Smooth muscle cell of the umbilical artery (primary cell): ENCODE results near the gene HOXA11. TPM values are rescaled to one million over a fixed set of nuclear protein-coding genes. Genes with fewer than 3 reads are reported as not detected.

Experiments used
- total RNA-seq: library from RNA; depleted of rRNA; stranded (reverse); fragments of >200 nt; gene quantifications from 2 replicates; pipeline ENCODE4 v1.2.3, GENCODE V29; 2014

The HOXA11 gene
- 13.2 and 13.4 TPM in 2 replicates for total RNA-seq

DNA sequence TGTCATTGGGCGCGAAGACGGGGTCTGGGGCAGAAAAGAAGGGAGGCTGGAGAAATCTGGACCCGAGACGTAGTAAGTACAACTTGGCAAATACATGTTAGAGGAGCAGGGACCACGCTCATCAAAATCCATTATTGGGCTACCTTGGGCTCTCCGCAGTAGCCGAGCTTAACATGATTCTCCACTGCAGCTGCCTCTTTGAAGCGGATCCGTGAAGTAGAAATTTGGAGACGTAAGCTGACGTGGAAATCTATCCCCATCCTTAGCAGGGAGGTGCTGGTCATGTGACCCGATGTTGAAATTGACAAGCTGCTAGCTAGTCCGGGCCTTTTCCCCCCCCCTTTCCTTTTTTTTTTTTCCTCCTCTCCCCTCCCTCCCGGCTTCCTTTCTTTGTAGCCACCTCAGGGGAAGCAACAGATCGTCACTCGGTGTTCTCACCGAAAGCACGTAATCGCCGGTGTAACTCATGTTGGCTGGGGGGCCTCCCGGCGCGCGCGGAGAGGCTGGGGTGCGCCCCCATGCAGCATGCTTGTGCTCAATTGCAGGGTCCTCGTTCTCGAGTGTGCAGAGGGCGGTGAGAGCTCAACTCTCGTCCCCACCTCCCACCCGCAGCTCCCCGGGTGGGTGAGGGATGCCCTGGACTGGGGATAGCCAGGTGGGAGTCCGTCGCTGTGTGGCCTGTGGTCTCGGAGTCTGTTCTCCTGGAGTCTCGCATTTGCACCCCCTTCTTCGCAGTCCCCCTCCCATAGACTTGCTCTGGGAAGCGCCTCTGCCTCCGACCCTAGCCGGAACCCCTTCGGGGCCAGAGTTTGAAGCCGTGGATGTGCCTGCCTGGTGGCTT is at the start of gene HOXA11:
TSS of gene HOXA11 (minus strand) at position 220 of the 841 bp plus-strand sequence. CDS start at position 132, 88 bp downstream.

DNA sequence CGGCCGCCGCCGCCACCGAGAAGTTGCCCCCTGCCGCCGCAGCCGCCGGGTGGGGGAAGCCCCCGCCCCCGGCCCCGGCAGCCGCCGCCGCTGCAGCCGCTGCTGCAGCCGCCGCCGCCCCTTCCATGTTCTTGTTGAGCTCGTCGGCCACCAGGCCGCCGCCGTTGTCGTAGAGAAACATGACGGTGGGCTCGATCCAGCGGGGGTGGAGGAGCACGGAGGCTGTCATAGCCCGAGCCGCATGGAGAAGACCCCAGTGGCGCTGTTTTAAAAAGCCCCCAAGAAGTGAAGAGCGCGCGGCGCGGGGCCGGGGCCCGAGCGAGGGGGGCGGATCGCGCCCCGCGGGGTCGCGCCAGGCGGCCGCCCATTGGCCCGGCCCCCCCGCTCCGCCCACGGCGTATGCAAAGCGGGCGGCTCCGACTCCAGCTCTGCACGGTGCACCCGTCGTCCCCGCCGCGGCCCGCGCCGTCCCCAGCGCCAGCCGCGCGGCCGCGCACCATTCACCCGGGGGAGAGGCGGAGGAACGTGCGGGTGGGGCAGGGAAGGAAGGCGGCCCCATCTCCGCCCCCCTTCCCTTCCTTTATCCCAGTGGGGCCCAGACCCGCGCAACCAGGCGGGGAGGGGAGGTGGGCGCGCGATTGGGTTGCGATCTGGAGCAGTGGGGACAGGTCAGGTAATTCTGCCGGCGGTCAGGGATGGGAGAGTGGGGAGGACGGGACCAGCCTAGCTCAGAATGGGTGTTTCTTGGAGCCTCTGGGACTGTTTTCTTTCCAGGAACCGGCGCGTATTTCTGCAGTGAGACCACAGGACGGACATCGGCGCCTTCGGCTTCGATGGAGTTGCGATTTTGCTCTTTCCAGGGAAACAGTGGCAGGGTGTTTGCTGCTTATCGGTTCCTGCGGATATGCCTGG is 15.1 kb upstream of the HOXA11 start, which contains the start of gene HOXA13:
TSS of gene HOXA13 (minus strand) at position 243 of the 912 bp plus-strand sequence. CDS start at position 229, 14 bp downstream.

DNA sequence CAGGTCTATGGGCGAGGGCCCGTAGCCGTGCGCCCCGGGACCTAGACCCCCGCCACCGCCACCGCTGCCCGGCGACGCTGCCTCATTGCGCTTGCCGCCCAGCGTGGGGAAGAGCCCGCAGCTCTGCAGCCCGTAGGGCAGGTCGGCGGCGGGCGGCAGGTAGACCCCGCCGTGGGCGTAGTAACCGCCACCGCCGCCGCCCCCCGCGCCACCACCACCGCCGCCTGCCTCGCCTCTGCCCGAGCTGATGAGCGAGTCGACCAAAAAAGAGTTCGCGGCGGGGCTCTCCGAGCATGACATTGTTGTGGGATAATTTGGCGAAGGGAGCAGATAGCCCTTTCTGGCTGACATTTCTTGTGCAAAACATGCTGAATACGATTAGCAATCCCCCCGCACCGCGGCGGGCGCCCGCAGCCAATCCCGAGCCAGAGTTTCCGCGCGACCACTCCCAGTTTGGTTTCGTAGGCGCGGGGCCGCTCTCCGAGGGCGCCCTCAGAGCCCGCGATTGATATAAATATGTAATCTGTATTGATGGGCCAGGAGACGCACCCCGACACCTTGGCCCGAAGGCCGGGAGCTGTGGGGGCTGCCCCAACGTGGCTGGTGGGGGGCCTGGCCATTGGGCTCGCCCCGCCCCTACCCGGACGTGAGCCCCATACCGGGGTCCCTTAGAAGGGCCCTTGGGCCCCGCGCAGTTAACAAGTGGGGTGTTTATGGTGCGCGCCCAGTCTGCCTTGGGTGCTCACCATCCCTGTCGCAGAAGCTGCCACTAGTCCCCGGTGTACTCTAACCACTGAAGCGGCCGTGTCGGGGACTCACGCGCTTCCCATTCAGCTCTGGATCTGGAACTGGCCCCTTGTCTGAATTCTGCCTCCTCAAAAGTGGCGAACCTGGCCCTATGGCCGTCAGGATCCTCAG is 10.8 kb downstream of the HOXA11 start, which contains the start of gene HOXA10:
TSS of gene HOXA10 (minus strand) at position 365 of the 918 bp plus-strand sequence. CDS start at position 351, 14 bp downstream.

DNA sequence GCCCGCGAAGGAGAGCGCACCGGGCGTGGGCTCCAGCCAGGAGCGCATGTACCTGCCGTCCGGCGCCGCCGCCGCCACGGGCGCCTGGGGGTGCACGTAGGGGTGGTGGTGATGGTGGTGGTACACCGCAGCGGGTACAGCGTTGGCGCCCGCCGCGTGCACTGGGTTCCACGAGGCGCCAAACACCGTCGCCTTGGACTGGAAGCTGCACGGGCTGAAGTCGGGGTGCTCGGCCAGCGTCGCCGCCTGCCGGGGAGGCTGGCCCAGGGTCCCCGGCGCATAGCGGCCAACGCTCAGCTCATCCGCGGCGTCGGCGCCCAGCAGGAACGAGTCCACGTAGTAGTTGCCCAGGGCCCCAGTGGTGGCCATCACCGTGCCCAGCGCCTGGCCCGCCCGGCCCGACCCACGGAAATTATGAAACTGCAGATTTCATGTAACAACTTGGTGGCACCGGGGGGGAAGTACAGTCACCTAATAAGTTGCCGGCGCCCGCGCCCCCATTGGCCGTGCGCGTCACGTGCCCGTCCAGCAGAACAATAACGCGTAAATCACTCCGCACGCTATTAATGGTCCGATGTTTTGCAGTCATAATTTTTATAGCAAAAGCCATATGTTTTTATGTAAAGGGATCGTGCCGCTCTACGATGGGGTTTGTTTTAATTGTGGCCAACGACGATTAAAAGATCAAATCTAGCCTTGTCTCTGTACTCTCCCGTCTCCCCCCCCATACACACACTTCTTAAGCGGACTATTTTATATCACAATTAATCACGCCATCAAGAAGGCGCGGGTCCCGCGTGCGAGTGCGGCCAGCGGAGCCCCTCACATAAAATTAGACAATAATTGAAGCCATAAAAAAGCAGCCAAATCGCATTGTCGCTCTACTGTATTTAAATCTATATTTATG is 19.7 kb downstream of the HOXA11 start, which contains the start of gene HOXA9:
TSS of gene HOXA9 (minus strand) at position 449 of the 907 bp plus-strand sequence. CDS start at position 369, 80 bp downstream.

DNA sequence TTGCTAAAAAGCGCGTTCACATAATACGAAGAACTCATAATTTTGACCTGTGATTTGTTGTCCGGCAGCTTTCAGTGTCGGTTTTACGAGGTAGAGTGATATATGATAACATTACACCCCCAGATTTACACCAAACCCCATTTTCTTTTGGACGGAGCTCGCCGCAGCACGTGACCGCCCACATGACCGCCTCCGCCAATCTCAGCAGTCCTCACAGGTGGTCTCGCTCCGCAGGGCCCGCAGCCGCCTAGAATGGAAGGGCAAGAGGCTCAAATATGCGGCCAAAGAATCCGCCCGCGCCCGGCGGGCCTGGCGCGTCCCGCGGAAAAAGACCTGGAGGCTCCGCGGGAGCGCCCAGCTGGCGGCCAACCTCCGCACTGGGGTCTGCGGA is 28.5 kb downstream of the HOXA11 start, which contains the start of gene HOXA7:
TSS of gene HOXA7 (minus strand) at position 168 of the 391 bp plus-strand sequence. CDS start at position 38, 130 bp downstream.

DNA sequence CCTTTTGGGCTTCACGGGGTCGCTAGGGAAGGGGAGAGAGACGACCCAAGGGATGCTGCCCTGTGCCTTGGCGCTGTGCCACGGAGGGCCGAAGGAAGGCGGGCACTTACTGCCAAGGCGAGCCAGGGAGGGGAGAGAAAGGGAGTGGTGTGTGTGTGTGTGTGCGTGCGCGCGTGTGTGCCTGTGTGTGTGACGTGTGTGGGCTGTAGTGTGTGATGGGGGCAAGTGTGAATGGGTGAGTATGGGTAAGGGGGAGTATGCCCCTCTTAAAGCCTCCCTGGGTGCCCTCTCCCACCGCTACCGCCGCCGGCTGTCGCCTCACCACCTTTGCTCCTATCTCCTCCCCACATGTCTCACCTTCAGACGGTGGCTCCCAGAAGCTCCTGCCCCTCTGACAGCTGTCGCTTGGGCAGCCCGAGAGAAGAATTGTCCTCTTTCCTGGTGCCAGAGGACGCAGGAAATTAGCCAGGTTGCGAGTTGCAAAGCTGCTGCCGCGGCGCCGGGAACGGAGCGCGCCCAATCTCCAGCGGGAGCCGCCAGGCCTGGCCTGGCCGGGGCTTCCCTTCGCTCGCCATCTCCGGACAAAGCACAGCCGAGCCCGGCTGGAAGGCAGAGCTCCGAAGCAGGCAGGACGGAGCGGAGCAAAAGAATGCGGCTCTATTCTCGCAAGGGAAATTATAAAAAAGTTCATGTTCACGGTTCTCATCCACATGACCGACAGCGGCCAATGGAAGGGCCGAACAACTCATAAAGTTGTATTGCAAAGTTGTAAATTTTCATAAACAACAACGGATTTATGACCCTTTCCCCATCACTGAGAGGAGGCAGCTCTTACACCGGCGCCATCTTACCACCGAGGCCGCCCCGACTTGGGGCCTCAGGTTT is 32.9 kb downstream of the HOXA11 start, which contains the start of gene HOXA3:
TSS of gene HOXA3 (minus strand) at position 653 of the 885 bp plus-strand sequence. CDS start 41,943 bp downstream, outside the sequence.

DNA sequence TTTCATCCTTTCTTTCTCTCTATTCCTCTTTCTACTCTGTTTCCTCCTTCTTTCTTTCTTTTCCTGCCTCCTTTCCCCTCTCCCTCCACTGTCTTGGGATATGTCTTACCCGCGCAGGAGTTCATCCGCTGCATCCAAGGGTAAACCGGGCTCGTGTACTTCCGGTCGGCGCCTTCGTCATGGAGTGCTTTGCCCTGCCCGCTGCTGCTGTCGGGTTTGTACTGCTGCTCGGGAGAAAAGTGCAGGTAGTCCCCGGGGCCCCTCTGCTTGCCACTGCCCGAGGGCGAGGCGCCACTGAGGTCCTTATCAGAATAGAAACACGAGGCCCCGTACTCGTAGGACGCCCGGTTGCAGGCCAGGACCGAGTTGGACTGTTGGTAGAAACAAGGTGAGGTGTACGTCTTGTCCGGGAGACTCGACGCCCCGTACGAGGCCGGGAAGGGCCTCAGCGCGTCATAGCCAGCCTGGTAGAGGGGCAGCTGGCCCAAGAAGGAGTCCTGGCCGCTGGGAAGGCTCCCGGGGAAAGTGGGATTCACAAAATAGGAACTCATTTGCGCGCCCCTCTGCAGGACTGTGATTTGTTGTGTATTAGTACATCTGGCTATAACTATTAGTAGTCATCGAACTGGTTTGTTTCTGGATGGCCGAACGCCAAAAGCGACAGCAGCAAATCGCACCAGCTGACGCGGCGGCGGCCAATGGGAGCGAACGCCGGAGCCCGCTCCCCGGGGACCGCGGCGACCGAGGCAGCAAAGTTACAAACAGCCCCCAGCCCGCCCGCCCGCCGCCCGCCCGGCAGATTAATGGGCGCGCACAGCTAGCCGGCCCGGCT is 37.6 kb downstream of the HOXA11 start, which contains the start of gene HOXA6:
TSS of gene HOXA6 (minus strand) at position 576 of the 832 bp plus-strand sequence. CDS start at position 551, 25 bp downstream.

DNA sequence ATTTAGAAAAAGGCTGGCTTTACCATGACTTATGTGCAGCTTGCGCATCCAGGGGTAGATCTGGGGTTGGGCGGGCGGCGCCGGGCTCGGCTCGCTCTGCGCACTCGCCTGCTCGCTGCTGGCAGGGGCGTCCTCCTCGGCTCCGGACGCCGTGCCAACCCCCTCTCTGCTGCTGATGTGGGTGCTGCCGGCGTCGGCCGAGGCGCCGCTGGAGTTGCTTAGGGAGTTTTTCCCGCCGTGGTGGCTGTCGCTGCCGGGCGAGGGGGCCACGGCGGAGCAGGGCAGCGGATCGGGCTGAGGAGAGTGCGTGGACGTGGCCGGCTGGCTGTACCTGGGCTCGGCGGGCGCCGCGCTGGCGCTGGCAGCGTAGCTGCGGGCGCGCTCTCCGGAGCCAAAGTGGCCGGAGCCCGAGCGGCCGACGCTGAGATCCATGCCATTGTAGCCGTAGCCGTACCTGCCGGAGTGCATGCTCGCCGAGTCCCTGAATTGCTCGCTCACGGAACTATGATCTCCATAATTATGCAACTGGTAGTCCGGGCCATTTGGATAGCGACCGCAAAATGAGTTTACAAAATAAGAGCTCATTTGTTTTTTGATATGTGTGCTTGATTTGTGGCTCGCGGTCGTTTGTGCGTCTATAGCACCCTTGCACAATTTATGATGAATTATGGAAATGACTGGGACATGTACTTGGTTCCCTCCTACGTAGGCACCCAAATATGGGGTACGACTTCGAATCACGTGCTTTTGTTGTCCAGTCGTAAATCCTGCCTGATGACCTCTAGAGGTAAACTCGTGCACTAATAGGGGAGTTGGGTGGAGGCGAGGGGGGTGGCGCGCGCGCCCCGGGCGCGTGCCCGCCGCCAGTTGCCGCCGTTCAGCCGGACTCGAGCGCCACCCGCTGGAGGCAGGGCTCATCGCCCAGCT is 41.7 kb downstream of the HOXA11 start, which contains the start of gene HOXA5:
TSS of gene HOXA5 (minus strand) at position 659 of the 927 bp plus-strand sequence. CDS start at position 585, 74 bp downstream.

Other genes starting within 250 kb of the HOXA11 start
- 0.59 and 1.2 TPM in 2 replicates for gene HOXA1, start 89.2 kb downstream of the HOXA11 start, total RNA-seq
- gene HOXA2, start 82.5 kb downstream of the HOXA11 start, total RNA-seq: 0.30 and 0.32 TPM in 2 replicates
- gene HOXA4, start 54.5 kb downstream of the HOXA11 start, total RNA-seq: 0.60 and 0.89 TPM in 2 replicates
- gene HOXA5, start 41.6 kb downstream of the HOXA11 start, total RNA-seq: 1.8 and 2.7 TPM in 2 replicates
- 3.6 and 5.8 TPM in 2 replicates for gene HOXA6, start 37.5 kb downstream of the HOXA11 start, total RNA-seq
- 3.1 and 6.8 TPM in 2 replicates for gene HOXA3, start 32.6 kb downstream of the HOXA11 start, total RNA-seq
- gene HOXA7, start 28.6 kb downstream of the HOXA11 start, total RNA-seq: 1.0 and 1.8 TPM in 2 replicates
- gene HOXA9, start 19.7 kb downstream of the HOXA11 start, total RNA-seq: 8.6 and 13.5 TPM in 2 replicates
- 13.7 and 26.7 TPM in 2 replicates for gene HOXA10, start 10.9 kb downstream of the HOXA11 start, total RNA-seq
- 6.8 and 10.0 TPM in 2 replicates for gene HOXA13, start 14.9 kb upstream of the HOXA11 start, total RNA-seq
- gene EVX1, start 57.6 kb upstream of the HOXA11 start, total RNA-seq: 0.09 TPM in 1 of 2 replicates, not detected in the other